Measurements from ENCODE around the gene RFT1.

Gene RFT1

GRCh38 chr3:53085476-53085875 is 44.8 kb downstream of the RFT1 start:
- no peaks in the 10 kb centered on the region for H3K27me3 ChIP-seq (ENCODE audit: insufficient read depth, poor library complexity, severe bottlenecking)
- H3K4me3 ChIP-seq (replicated peaks; ENCODE audit: insufficient read depth, low read length) = no peak overlapping the region
- no peak for DNase-seq (ENCODE audit: low read depth in 1 of 2, low spot score in 1 of 2)
- H3K27ac ChIP-seq (replicated peaks) = no peak overlapping the region
- TF ChIP-seq POLR2AphosphoS5 (IDR thresholded peaks at IDR 0.05; ENCODE audit: low read depth) (no peak), REST (IDR thresholded peaks at IDR 0.05; ENCODE audit: insufficient replicate concordance, low read depth) (no peak), GABPA (IDR thresholded peaks at IDR 0.05; ENCODE audit: low read depth) (no peak), SPI1 (IDR thresholded peaks at IDR 0.05; ENCODE audit: borderline replicate concordance, low read depth) (no peak)
- TF ChIP-seq, protein P1, sequence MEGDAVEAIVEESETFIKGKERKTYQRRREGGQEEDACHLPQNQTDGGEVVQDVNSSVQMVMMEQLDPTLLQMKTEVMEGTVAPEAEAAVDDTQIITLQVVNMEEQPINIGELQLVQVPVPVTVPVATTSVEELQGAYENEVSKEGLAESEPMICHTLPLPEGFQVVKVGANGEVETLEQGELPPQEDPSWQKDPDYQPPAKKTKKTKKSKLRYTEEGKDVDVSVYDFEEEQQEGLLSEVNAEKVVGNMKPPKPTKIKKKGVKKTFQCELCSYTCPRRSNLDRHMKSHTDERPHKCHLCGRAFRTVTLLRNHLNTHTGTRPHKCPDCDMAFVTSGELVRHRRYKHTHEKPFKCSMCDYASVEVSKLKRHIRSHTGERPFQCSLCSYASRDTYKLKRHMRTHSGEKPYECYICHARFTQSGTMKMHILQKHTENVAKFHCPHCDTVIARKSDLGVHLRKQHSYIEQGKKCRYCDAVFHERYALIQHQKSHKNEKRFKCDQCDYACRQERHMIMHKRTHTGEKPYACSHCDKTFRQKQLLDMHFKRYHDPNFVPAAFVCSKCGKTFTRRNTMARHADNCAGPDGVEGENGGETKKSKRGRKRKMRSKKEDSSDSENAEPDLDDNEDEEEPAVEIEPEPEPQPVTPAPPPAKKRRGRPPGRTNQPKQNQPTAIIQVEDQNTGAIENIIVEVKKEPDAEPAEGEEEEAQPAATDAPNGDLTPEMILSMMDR (IDR thresholded peaks at IDR 0.05; ENCODE audit: insufficient read depth, low read length) = no peak

DNA sequence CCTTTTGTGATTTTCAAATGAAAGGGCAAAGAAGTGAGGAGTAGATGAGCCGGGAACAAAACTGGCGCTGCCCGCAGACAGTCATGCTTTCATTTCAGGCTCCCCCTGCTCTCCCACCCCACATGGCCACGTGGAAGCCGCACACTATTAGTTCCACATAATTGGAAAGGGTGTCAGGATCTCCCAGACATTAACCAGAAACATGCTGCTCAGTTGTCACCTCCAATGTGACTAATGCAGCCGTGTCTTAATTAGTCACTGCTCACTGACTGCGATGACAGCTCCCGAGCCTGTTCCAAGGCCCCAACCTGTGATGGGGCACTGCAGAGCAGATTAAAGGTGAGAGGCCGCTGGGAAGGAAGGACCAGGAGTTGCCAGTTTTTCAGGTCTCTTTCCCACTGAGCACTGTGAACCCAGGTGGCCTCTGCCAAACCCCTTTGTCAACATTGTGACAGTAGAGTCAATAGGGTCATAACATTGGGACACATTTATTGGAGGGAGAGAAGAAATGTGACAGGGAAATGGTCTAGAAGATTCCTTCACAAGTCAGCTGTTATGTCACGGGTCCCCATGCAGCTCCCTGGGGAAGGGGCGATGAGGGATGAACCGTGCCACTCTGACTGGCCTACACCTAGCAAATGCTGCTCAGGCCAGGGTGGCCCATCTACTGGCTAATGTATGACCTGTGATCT is 45.8 kb downstream of the RFT1 start:
- Histone ChIP-seq H3K4me3 (replicated peaks; ENCODE audit: insufficient read depth, low read length) (no peak overlapping the region), H3K27ac (replicated peaks) (no peak overlapping the region), H3K27me3 (ENCODE audit: insufficient read depth, poor library complexity, severe bottlenecking) (no peaks in the 10 kb centered on the region)
- TF ChIP-seq POLR2AphosphoS5 (IDR thresholded peaks at IDR 0.05; ENCODE audit: low read depth) = no peak
- no peak for TF ChIP-seq SPI1 (IDR thresholded peaks at IDR 0.05; ENCODE audit: borderline replicate concordance, low read depth)
- TF ChIP-seq REST (IDR thresholded peaks at IDR 0.05; ENCODE audit: insufficient replicate concordance, low read depth) = no peak
- TF ChIP-seq, protein P1 (IDR thresholded peaks at IDR 0.05; ENCODE audit: insufficient read depth, low read length) = no peak
- TF ChIP-seq GABPA (IDR thresholded peaks at IDR 0.05; ENCODE audit: low read depth) = no peak
- no peak for DNase-seq (ENCODE audit: low read depth in 1 of 2, low spot score in 1 of 2)

- H3K4me3 ChIP-seq (replicated peaks; ENCODE audit: insufficient read depth, low read length) = no peak overlapping the region
- TF ChIP-seq POLR2AphosphoS5 (IDR thresholded peaks at IDR 0.05; ENCODE audit: low read depth) (no peak), REST (IDR thresholded peaks at IDR 0.05; ENCODE audit: insufficient replicate concordance, low read depth) (no peak), GABPA (IDR thresholded peaks at IDR 0.05; ENCODE audit: low read depth) (no peak), SPI1 (IDR thresholded peaks at IDR 0.05; ENCODE audit: borderline replicate concordance, low read depth) (no peak)
- TF ChIP-seq, protein P1 (IDR thresholded peaks at IDR 0.05; ENCODE audit: insufficient read depth, low read length) = no peak
- H3K27ac ChIP-seq (replicated peaks) = no peak overlapping the region
- no peak for DNase-seq (ENCODE audit: low read depth in 1 of 2, low spot score in 1 of 2)
- no peaks in the 10 kb centered on the region for H3K27me3 ChIP-seq (ENCODE audit: insufficient read depth, poor library complexity, severe bottlenecking)
Measured at GRCh38 chr3:53083949-53084309, 46.3 kb downstream of the RFT1 start.

All from HL-60 (cell line).